Dermis microvascular lymphatic vessel endothelial cell (primary cell): Measurements from ENCODE around the gene ANK3. TPM values are rescaled to one million over a fixed set of nuclear protein-coding genes. Genes with fewer than 3 reads are reported as not detected.
A peak's percentile ranks its signal among the peaks of the same experiment; 100 is the strongest.
"Not testable (repeated sequence)": the region's sequence is repeated elsewhere in the genome, so short reads cannot be mapped to it uniquely, and the experiment has no call there.

Experiments
- DNase-seq, 2 donors: peaks; one replicate each; pipeline versions ENCODE4 v3.0.0 to v3.0.0-alpha.2; 2010; ENCODE audit warnings: low read depth in 2 of 2
- total RNA-seq: library from RNA; depleted of rRNA; stranded (reverse); fragments of >200 nt; gene quantifications from 2 replicates; pipeline ENCODE4 v1.2.1, GENCODE V29; 2014

The ANK3 gene
- total RNA-seq, 1 donor from 2014 or later = 0.77 TPM

- DNase-seq = no peak
These were observed 353.7 kb downstream of the ANK3 start for GRCh38 chr10:60035984-60036383.

- not testable (repeated sequence) for DNase-seq
These were observed 354.3 kb downstream of the ANK3 start for GRCh38 chr10:60035375-60035774.

DNA sequence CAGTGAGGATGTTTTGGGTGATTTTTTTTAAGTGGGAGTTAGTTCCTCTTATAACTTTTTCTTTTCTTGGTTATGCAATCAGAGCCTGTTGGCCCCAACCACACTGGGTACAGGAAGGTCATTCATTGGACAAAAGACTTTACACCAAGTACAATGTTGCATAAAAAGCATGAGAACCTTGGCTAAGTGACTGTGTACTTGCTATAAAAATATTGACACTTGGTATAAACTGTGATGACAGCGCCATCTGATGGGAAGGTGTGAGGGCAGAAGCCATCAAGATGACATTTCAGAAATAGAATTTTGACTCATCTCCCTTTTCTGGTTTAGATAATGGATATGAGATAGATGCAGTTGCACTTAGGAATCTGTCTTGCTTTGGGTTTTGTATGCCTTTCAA lies 357.0 kb downstream of the ANK3 start:
- DNase-seq = peak; percentile 14 to 54

DNA sequence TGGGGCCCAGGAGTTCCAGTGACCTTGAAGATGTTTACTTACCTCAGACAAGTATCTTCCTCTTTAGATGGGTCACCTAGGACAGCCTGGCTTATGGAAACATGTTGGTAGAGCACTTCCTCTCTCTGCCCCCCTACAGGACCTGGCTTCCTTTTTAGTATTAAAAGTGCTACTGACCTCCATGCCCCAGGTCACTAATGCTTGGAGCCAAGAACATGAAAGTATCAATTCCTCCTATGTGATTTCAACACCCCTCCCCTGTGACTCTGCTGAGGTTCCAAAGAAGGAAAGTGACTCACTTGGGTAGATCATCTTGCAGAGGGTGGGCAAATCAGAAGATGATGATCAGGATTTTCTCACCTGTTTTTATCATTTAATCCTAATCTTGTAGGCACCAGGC lies 358.0 kb downstream of the ANK3 start:
- no peak for DNase-seq

DNA sequence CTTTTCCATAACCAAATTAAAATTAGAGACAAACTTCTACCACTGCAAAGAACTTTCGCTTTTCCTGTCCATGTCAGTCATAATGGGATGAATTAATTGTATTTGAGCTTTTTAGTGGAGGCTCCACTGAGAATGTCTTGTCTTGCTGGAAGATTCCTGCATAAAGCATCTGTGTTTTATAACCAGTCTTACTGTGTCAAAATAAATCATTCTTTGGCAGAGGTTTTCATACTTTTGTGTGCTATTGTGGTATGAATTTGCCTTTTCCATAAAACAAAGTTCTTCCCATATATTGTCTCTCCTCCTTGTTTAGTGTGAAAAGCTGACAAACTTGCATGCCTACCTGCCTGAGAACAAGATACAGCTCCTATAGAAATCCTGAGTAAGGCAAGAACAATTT lies 358.5 kb downstream of the ANK3 start:
- no peak for DNase-seq

DNA sequence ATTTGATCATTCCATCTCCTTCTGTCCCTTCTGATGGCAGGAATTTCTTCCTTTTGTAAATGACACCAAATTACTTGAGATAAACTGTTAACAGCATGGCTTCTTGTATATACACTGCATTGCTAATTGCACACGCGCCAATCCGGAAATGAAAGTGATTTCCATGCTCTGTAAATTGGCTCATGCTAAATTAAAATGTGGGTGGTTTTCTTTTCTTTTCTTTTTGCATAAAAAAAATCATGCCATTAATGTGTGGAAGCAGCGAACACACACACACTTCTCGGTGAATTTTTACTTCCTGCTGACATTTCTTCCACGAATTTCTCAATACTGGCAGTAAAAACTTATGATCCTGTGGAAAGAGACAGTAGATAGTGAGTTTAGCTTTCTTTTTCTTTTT lies 360.2 kb downstream of the ANK3 start:
- DNase-seq = no peak

DNA sequence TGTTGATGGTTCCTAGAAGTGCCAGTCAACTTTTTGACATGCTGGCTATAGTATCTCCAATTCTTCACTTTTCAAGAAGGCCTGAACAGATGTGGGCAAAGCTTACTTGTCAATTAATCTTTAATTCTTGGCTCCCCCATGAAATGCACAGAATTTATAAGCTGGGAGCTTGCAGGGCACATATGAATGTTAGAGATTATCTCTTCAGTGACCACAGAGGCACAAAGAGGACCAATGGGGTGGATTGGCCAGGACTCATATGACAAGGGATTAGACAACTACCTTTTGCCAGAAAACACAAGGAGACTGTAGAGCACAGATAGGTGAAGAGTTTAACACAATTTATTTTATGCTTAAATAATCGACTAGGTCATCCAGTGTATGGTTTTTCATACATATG lies 361.6 kb downstream of the ANK3 start:
- DNase-seq = no peak

DNA sequence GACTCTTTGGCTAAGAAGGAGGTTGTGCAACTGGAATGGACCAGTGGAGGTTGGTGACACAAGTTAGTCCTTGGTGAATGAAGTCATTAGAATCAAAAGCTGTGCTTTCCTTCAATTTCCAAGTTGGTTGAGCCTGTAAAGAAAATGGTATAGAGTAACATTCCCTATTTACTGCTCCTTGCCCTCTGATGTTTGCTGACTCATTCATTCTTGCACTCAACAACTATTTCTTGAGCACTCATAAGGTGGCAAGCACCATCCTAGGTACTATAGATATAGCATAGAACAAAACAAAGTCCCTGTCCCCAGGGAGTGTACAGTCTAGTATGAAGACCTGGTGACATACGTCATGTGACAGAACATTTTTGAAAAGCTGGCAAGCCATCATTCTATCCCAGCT lies 364.4 kb downstream of the ANK3 start:
- no peak for DNase-seq

DNA sequence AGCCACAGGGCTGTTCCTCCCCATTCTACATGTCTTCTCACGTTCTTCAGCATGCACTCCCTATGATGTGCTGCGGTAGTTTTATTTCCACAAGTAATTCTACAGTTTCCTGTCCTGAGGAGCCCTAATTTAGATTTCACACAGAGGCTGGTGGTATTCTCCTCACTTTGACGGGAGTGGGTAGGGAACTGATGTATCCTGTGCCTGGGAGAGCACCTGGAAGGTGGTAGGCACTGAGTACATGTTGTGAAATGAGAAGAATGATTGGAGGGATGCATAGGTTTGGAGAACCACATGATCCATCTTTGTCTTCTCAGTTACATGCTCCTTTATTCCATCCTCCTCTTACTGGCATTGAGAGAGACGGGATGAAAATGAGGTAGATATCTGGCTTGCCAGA lies 365.2 kb downstream of the ANK3 start:
- no peak for DNase-seq

GRCh38 chr10:60023155-60023877 lies 366.4 kb downstream of the ANK3 start:
- no peak for DNase-seq

GRCh38 chr10:60021361-60021760 lies 368.3 kb downstream of the ANK3 start:
- no peak for DNase-seq

- DNase-seq = no peak
These were observed 372.9 kb downstream of the ANK3 start for GRCh38 chr10:60016794-60017193.

DNA sequence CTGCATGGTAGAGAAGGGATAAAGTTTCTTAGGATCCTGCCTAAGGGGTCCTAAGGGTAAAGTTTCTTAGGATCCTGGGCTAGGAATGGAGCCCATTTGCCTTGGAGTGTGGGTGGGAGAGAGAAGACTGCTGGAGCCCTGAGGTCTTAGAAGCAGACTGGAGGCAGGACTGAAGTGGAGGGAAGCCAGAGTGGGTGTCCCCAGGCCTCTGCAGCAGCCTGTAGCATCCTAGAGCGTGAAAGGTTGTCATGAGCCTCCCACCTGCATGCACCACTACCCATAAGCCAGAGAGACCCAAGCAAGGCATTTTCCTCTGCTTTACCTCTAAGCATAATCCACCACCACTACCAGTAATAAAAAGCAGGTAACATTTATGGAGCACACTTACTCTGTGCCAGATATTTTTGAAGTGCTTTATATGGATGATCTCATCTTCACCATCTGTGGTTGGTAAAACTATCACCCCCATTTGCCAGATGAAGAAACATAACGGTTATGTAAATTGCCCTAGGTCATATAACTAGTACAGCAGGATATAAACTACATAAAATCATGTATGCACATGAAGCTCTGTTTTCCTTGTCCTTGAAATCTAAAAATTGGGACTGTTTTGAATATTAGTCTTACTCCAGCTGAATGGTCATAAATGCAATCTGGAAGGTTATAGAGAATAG lies 379.8 kb downstream of the ANK3 start:
- DNase-seq = no peak

GRCh38 chr10:60009276-60009675 lies 380.4 kb downstream of the ANK3 start:
- DNase-seq = no peak

DNA sequence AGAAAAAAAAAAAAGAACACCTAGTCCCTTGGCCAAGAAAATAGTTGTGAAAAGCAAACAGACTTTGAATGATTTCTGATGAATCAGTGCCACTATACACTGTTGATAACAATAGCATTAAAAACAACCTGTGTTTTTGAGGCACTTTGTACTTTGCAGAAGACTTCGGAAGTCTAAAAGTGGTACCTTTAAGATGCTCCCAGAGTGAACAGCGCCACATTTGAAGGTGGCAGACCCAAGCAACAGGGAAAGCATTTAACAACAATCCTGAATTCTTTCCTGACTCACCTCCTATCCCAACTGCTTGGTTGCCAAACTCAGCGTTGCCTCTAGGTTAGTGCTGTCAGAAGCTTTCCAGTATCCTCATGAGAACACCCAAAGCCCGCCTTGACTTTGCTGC lies 380.9 kb downstream of the ANK3 start:
- DNase-seq = no peak

DNA sequence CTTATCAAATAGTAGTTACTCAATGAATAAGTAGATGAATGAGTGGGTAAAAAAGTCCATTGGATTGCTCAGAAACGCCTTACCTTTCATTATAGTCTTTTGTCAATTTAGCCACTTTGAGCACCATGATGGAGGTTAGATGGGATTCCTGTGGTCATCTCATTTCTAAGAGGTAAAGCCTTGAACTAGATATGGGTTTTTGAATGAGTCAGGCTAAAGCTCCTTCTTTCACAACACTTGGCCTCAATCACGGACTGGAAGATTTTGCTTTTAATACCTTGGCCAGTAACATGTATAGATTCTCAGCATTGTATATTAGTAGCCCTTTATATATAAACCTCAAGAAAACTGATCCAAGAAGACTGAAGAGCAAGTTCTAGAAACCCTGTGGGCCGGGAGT lies 383.6 kb downstream of the ANK3 start:
- no peak for DNase-seq

DNA sequence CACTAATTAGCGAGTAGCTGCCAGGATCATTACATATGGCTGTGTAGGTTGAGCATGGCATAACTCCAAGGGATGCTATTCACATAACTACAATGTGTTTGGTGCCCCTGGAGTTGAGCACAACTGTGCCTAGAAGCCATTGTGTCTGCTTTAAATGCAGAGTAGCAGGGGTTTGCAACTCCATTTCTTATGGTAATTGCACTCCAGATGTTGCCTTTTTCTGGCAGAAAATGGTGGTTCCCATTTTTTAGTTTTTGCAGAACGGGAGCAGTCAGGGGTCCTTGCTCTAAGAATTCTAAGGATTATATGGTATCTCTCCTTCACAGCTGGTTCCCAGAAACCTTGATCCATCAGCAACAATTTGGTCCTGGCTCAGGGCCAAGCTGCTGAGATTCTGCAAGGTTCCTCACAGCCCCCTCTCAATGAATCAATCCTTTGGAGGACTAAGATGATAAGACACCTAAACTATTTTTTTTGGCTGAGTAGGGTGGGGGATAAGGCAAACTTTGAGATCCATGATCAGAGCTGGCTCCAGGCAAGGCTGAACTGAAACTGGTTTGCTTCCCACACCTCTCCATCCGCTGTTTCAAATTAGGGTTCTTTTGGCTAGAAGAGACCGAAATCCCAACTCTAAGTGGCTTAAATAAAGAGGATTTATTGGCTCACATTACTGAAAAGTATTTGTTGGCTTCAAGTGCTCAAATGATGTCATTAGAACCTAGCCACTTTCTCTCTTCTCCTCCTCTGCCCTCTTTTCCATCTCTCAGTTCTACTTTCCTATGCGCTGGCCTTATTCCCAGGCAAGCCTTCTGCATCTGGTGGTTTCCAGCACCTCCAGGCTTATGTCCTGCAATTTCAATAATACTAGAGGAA lies 385.8 kb downstream of the ANK3 start:
- no peak for DNase-seq

GRCh38 chr10:60000747-60001146 lies 388.9 kb downstream of the ANK3 start:
- no peak for DNase-seq

DNA sequence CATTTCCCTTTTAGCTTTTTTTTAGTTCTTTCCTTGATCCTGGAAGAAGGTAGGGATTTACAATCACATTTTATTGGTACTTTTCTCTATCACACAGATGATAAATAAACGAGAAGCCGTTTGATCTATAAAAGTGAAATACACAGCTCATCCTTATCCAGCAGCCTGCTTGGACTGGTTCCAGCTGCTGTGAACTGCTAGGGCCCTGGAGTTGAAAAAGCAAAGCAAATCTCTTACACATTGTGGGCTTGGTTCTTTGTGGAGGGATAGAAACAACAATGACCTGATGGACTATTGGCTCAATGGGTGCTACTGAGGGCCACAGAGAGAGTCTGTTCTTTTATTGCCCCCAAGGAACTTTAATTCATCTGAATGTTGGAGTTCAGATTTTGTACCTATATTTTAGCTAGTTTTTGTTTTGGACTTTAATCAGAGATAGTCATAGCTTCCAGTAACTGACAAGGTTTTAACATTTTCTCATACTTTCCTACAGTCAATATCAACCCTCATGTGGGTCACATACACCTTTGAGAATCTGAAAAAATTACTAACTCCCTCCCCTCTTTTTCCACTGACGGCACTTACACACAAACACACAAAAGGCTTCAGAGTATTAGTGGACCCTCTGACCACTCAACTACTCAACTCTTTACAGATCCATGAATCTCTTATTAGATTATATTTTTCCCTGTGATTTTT lies 391.7 kb downstream of the ANK3 start:
- DNase-seq = no peak

DNA sequence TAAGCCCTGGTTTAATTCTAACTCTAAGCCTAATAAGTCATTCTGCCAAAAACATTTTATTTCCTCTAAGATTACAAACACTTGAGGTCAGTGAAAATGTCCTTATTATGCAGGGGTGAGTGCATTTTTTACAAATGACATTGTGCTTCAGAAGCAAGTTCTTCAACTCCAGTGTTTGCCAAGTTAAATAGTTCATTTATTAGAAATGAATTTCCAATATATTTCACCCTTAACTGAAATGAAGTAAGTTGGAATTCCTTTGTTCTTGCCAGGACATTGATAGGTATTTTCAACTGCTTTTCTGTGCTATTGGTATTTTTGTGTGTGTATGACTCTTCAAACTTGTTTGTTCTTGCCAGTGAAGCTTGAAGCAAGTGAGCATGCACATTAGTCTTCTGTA lies 393.8 kb downstream of the ANK3 start:
- no peak for DNase-seq

- DNase-seq = no peak
These were observed 395.7 kb downstream of the ANK3 start for GRCh38 chr10:59993931-59994330.

GRCh38 chr10:59991661-59992060 lies 398.0 kb downstream of the ANK3 start:
- peak in 1 of 2 donors; percentile 29 for DNase-seq
